AG09309 (cell line): ENCODE data around the gene AGAP1.

Source experiments
- DNase-seq: peaks from one replicate; pipeline ENCODE4 v3.0.0-alpha.2; 2010; ENCODE audit warnings: low read depth
- H3K4me3 ChIP-seq: 2 replicates; pipeline ENCODE4 v1.5.1; 2011; ENCODE audit warnings: mild to moderate bottlenecking, low read depth, low read length, moderate library complexity; ENCODE audit not compliant: control insufficient read depth
- TF ChIP-seq, protein P1 (sequence below): IDR thresholded peaks from 2 replicates; pipeline ENCODE4 v1.5.1; 2011; ENCODE audit warnings: mild to moderate bottlenecking, low read depth, low read length, inconsistent platforms; ENCODE audit not compliant: insufficient read depth, control insufficient read depth; ENCODE audit errors: missing control alignments

Gene AGAP1

GRCh38 chr2:235856151-235856854 lies 362.5 kb downstream of the AGAP1 start:
- DNase-seq = no peak
- TF ChIP-seq, protein P1, sequence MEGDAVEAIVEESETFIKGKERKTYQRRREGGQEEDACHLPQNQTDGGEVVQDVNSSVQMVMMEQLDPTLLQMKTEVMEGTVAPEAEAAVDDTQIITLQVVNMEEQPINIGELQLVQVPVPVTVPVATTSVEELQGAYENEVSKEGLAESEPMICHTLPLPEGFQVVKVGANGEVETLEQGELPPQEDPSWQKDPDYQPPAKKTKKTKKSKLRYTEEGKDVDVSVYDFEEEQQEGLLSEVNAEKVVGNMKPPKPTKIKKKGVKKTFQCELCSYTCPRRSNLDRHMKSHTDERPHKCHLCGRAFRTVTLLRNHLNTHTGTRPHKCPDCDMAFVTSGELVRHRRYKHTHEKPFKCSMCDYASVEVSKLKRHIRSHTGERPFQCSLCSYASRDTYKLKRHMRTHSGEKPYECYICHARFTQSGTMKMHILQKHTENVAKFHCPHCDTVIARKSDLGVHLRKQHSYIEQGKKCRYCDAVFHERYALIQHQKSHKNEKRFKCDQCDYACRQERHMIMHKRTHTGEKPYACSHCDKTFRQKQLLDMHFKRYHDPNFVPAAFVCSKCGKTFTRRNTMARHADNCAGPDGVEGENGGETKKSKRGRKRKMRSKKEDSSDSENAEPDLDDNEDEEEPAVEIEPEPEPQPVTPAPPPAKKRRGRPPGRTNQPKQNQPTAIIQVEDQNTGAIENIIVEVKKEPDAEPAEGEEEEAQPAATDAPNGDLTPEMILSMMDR = no peak
- no peak overlapping the region for H3K4me3 ChIP-seq

DNA sequence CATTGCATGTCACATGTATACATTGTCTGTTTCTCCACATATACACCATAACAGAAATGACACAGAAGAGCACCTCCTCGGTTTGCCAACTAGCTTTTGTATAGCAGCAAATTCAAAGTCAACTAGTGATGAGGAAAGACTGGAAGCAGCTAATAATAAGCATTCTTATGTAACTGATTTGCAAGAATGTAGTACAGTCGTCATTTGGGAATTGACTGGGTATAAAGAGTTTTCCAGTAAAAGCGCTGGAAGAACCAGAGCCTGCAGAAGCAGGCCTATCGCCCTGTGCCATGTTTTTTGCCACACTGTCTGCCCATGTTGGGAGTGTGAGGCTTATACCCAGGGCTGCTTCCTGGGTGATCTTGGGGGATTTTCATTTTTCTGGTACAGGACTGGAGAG lies 363.8 kb downstream of the AGAP1 start:
- no peak overlapping the region for H3K4me3 ChIP-seq
- TF ChIP-seq, protein P1 = no peak
- DNase-seq = no peak

DNA sequence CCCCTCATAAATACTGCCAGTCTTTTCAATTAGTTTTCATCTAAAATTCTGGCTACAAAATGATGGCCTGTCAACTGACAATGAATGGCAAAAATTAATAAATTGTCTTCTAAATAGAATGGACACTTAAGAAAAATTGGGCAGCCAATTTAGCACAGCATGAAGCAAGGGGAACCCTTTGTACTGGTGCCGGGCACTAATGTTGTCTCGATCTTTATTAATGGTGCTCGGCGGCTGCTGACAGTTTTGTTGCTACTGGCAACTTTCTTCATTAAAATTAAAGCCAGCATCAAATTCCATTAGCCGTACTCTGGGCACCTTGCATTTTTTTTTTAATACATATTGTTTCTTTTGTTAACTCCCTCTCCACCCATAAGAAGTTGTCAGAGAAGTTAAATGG lies 365.0 kb downstream of the AGAP1 start:
- TF ChIP-seq, protein P1 = no peak
- H3K4me3 ChIP-seq = no peak overlapping the region
- no peak for DNase-seq

GRCh38 chr2:235859651-235860050 lies 365.8 kb downstream of the AGAP1 start:
- TF ChIP-seq, protein P1 = no peak
- H3K4me3 ChIP-seq = no peak overlapping the region
- DNase-seq = no peak

DNA sequence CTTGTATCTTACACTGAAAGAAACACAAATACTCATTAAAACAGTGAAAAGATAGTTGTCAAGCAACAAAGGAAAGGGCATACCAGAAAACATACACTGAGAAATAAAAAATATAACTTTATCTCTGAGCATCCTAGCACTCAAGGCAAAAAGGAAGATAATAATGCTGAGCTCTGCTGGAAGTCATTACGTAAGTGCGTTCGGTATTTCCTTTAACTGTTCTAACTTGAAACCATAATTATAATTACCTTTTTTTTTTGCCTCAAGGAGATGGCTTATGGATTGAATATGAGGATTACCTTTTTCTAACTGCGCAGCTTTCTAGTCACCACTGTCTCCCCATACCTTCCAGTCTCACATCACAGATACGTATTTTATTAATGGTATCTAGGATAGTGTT lies 366.3 kb downstream of the AGAP1 start:
- TF ChIP-seq, protein P1 = no peak
- no peak overlapping the region for H3K4me3 ChIP-seq
- DNase-seq = no peak

- no peak overlapping the region for H3K4me3 ChIP-seq
- DNase-seq = no peak
- TF ChIP-seq, protein P1 = no peak
These were observed 367.0 kb downstream of the AGAP1 start for GRCh38 chr2:235860871-235861270.
